Measurements from ENCODE around the gene KIAA0753. TPM values are rescaled to one million over a fixed set of nuclear protein-coding genes. Genes with fewer than 3 reads are reported as not detected.

Gene KIAA0753
- total and polyA plus RNA-seq, 9 of the 15 experiments (the other 6 are each of a cell fraction or from before 2014, with no cell fraction given): 2.0 to 9.0 (median 6.9) TPM

GRCh38 chr17:6671431-6671830 is 30.9 kb upstream of the KIAA0753 start (continued):
- TF ChIP-seq ZBTB11 (CRISPR knock-in tag; IDR thresholded peaks at IDR 0.05): no peak
- TF ChIP-seq CBX1 (IDR thresholded peaks at IDR 0.05; ENCODE audit: low read depth): no peak
- no peak for TF ChIP-seq ZNF589 (CRISPR knock-in tag; IDR thresholded peaks at IDR 0.05; ENCODE audit: low read depth)
- TF ChIP-seq ARID3A (IDR thresholded peaks at IDR 0.05; ENCODE audit: borderline replicate concordance, low read depth, low read length): no peak
- no peak for TF ChIP-seq SRSF7 (optimal IDR thresholded peaks at IDR 0.05; ENCODE audit: low read depth, low read length)
- no peak for TF ChIP-seq NFE2 (IDR thresholded peaks at IDR 0.05; ENCODE audit: low read depth)
- TF ChIP-seq NFXL1 (CRISPR knock-in tag; IDR thresholded peaks at IDR 0.05): no peak
- TF ChIP-seq POLR3A (IDR thresholded peaks at IDR 0.05; ENCODE audit: borderline replicate concordance, extremely low read depth, insufficient read depth, insufficient read length): no peak
- no peak for TF ChIP-seq HIVEP1 (CRISPR knock-in tag; IDR thresholded peaks at IDR 0.05)
- no peak for TF ChIP-seq BHLHE40 (IDR thresholded peaks at IDR 0.05; ENCODE audit: low read length)
- no peak for TF ChIP-seq ZNF407 (IDR thresholded peaks at IDR 0.05; ENCODE audit: low read depth)

All from K562 (cell line).